DND-41 (cell line): ENCODE measurements around the gene INSM1.

Experiments
- EZH2 ChIP-seq: IDR thresholded peaks from 3 replicates; pipeline ENCODE4 v1.6.1; 2012; ENCODE audit warnings: borderline replicate concordance, low read depth, mild to moderate bottlenecking, moderate library complexity, low read length, inconsistent platforms; ENCODE audit not compliant: severe bottlenecking
- TF ChIP-seq, protein P1 (sequence below): IDR thresholded peaks from 2 replicates; pipeline ENCODE4 v1.5.1; 2012; ENCODE audit warnings: borderline replicate concordance, low read length, moderate library complexity, mild to moderate bottlenecking; ENCODE audit not compliant: poor library complexity, severe bottlenecking; ENCODE audit errors: extremely low read depth

DNA sequence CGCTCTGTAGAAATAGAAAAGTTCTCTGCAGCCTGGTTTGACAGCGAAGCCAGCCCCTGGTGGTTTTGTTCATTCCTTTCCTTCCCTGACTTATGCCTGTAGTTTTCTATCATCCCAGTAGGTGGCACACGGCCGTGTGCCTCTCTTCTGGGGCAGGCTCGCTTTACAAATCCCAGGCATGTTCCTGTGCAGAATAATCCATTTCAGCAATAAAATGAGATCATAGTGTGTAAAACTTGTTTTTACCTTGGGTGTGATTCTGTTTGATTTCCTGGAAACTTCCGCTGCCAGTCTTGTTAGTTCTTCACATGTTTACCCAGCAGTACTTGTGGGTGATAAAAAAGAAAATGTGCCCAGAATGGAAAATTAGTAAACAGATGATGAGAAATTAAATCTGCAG, 7.4 kb upstream of the INSM1 start:
- TF ChIP-seq, protein P1, sequence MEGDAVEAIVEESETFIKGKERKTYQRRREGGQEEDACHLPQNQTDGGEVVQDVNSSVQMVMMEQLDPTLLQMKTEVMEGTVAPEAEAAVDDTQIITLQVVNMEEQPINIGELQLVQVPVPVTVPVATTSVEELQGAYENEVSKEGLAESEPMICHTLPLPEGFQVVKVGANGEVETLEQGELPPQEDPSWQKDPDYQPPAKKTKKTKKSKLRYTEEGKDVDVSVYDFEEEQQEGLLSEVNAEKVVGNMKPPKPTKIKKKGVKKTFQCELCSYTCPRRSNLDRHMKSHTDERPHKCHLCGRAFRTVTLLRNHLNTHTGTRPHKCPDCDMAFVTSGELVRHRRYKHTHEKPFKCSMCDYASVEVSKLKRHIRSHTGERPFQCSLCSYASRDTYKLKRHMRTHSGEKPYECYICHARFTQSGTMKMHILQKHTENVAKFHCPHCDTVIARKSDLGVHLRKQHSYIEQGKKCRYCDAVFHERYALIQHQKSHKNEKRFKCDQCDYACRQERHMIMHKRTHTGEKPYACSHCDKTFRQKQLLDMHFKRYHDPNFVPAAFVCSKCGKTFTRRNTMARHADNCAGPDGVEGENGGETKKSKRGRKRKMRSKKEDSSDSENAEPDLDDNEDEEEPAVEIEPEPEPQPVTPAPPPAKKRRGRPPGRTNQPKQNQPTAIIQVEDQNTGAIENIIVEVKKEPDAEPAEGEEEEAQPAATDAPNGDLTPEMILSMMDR: peak; percentile 81
- no peak for TF ChIP-seq EZH2
